ENCODE data around the gene SBF2. TPM values are rescaled to one million over a fixed set of nuclear protein-coding genes. Genes with fewer than 3 reads are reported as not detected.

SBF2 gene
- polyA plus RNA-seq, 1 donor from 2014 or later = 53.4 TPM

DNA sequence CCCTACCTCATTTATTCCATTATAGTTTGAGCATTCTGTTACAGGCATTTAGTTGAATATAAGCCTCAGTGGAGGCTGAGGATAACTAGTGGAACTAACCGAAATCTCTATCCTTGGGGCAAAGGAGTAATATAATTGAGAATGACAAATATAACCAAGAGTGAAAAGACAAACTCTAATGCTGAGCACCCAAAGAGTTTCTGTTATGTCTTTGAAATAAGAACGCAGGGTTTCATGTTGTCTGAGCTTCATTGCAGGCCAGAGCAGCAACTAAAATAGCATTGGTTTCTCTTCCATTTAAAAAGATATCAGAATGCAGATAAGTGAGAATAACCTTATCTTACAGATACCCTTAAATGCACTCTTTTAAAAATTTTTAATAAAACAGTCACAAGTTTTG, 131.8 kb downstream of the SBF2 start:
- H3K4me2 ChIP-seq (ENCODE audit: low read length) = no peak overlapping the region
- H3K79me2 ChIP-seq (replicated peaks; ENCODE audit: insufficient read depth, low read length) = no peaks in the 10 kb centered on the region

DNA sequence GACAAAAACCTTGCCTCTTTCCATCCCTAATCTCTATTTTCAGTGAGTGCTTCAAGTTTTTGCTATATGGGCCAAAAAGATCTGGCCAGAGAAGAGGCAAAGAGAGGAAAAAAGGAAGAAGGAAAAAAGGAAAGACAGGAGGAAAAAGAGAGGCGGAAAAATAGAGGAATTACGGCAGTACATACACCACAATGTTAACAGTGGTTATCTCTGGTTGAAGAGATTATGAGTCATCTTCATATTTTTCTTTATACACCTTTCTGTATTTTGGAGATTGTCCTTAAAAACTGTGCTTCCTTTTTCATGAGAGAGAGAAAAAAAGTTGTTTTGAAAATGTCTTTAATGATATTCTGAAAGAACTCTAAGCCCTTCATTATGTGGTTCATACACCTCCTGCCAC, 133.7 kb downstream of the SBF2 start:
- Histone ChIP-seq H3K4me3 (ENCODE audit: low read length) (no peak overlapping the region), H3K36me3 (ENCODE audit: insufficient read depth, low read length) (no peaks in the 10 kb centered on the region), H3K27me3 (ENCODE audit: insufficient read depth, low read depth, low read length) (no peaks in the 10 kb centered on the region), H3K9me2 (ENCODE audit: insufficient read depth, low read length) (no peaks in the 10 kb centered on the region), H3K27ac (ENCODE audit: low read length) (no peak overlapping the region), H4K20me1 (ENCODE audit: insufficient read depth) (no peaks in the 10 kb centered on the region), H2AFZ (ENCODE audit: low read depth, low read length) (no peak overlapping the region), H3F3A (ENCODE audit: insufficient read depth, low read length, poor library complexity, severe bottlenecking) (no peaks in the 10 kb centered on the region), H3K4me2 (ENCODE audit: low read length) (no peak overlapping the region), H3K9me3 (ENCODE audit: low read length) (no peaks in the 10 kb centered on the region), H3K79me2 (replicated peaks; ENCODE audit: insufficient read depth, low read length) (no peaks in the 10 kb centered on the region), H3K9ac (ENCODE audit: low read length) (no peak overlapping the region)
- TF ChIP-seq, protein P1, sequence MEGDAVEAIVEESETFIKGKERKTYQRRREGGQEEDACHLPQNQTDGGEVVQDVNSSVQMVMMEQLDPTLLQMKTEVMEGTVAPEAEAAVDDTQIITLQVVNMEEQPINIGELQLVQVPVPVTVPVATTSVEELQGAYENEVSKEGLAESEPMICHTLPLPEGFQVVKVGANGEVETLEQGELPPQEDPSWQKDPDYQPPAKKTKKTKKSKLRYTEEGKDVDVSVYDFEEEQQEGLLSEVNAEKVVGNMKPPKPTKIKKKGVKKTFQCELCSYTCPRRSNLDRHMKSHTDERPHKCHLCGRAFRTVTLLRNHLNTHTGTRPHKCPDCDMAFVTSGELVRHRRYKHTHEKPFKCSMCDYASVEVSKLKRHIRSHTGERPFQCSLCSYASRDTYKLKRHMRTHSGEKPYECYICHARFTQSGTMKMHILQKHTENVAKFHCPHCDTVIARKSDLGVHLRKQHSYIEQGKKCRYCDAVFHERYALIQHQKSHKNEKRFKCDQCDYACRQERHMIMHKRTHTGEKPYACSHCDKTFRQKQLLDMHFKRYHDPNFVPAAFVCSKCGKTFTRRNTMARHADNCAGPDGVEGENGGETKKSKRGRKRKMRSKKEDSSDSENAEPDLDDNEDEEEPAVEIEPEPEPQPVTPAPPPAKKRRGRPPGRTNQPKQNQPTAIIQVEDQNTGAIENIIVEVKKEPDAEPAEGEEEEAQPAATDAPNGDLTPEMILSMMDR (IDR thresholded peaks at IDR 0.05; ENCODE audit: poor library complexity, severe bottlenecking) = no peak
- TF ChIP-seq SMC3 (conservative IDR thresholded peaks at IDR 0.05; ENCODE audit: poor library complexity) (no peak), POLR2AphosphoS5 (IDR thresholded peaks at IDR 0.05) (no peak), MXI1 (conservative IDR thresholded peaks at IDR 0.05; ENCODE audit: poor library complexity, severe bottlenecking) (no peak), TAF1 (IDR thresholded peaks at IDR 0.05; ENCODE audit: low read depth) (no peak), EP300 (conservative IDR thresholded peaks at IDR 0.05; ENCODE audit: poor library complexity, severe bottlenecking) (no peak), RAD21 (conservative IDR thresholded peaks at IDR 0.05) (no peak), EZH2 (IDR thresholded peaks at IDR 0.05; ENCODE audit: borderline replicate concordance, insufficient read depth, low read length, poor library complexity, severe bottlenecking) (no peak)
- TF ChIP-seq, protein P2, sequence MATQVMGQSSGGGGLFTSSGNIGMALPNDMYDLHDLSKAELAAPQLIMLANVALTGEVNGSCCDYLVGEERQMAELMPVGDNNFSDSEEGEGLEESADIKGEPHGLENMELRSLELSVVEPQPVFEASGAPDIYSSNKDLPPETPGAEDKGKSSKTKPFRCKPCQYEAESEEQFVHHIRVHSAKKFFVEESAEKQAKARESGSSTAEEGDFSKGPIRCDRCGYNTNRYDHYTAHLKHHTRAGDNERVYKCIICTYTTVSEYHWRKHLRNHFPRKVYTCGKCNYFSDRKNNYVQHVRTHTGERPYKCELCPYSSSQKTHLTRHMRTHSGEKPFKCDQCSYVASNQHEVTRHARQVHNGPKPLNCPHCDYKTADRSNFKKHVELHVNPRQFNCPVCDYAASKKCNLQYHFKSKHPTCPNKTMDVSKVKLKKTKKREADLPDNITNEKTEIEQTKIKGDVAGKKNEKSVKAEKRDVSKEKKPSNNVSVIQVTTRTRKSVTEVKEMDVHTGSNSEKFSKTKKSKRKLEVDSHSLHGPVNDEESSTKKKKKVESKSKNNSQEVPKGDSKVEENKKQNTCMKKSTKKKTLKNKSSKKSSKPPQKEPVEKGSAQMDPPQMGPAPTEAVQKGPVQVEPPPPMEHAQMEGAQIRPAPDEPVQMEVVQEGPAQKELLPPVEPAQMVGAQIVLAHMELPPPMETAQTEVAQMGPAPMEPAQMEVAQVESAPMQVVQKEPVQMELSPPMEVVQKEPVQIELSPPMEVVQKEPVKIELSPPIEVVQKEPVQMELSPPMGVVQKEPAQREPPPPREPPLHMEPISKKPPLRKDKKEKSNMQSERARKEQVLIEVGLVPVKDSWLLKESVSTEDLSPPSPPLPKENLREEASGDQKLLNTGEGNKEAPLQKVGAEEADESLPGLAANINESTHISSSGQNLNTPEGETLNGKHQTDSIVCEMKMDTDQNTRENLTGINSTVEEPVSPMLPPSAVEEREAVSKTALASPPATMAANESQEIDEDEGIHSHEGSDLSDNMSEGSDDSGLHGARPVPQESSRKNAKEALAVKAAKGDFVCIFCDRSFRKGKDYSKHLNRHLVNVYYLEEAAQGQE (IDR thresholded peaks at IDR 0.05; ENCODE audit: borderline replicate concordance) = no peak

More for the DNA sequence above, 131.8 kb downstream of the SBF2 start:
- TF ChIP-seq TAF1 (IDR thresholded peaks at IDR 0.05; ENCODE audit: low read depth) (no peak), MXI1 (conservative IDR thresholded peaks at IDR 0.05; ENCODE audit: poor library complexity, severe bottlenecking) (no peak), POLR2AphosphoS5 (IDR thresholded peaks at IDR 0.05) (no peak), RAD21 (conservative IDR thresholded peaks at IDR 0.05) (no peak), EP300 (conservative IDR thresholded peaks at IDR 0.05; ENCODE audit: poor library complexity, severe bottlenecking) (no peak), SMC3 (conservative IDR thresholded peaks at IDR 0.05; ENCODE audit: poor library complexity) (no peak), EZH2 (IDR thresholded peaks at IDR 0.05; ENCODE audit: borderline replicate concordance, insufficient read depth, low read length, poor library complexity, severe bottlenecking) (no peak)
- TF ChIP-seq, protein P2 (IDR thresholded peaks at IDR 0.05; ENCODE audit: borderline replicate concordance) = no peak
- TF ChIP-seq, protein P1 (IDR thresholded peaks at IDR 0.05; ENCODE audit: poor library complexity, severe bottlenecking) = no peak
- no peak overlapping the region for H3K9ac ChIP-seq (ENCODE audit: low read length)
- H3K27me3 ChIP-seq (ENCODE audit: insufficient read depth, low read depth, low read length) = no peaks in the 10 kb centered on the region
- H2AFZ ChIP-seq (ENCODE audit: low read depth, low read length) = no peak overlapping the region
- no peaks in the 10 kb centered on the region for H4K20me1 ChIP-seq (ENCODE audit: insufficient read depth)
- H3K4me3 ChIP-seq (ENCODE audit: low read length) = no peak overlapping the region
- no peaks in the 10 kb centered on the region for H3K36me3 ChIP-seq (ENCODE audit: insufficient read depth, low read length)
- no peaks in the 10 kb centered on the region for H3K9me2 ChIP-seq (ENCODE audit: insufficient read depth, low read length)
- H3K9me3 ChIP-seq (ENCODE audit: low read length) = no peaks in the 10 kb centered on the region
- H3F3A ChIP-seq (ENCODE audit: insufficient read depth, low read length, poor library complexity, severe bottlenecking) = no peaks in the 10 kb centered on the region
- H3K27ac ChIP-seq (ENCODE audit: low read length) = no peak overlapping the region
